ENCODE data around the gene COMMD6.

Gene COMMD6

GRCh38 chr13:75482070-75482819 lies 55.4 kb downstream of the COMMD6 start, which contains the start of gene TBC1D4:
Gene TBC1D4, minus strand, starts transcription at chr13:75482169. Its CDS starts 402 bp downstream, at chr13:75481767.
- FAIRE-seq, result no peak

- FAIRE-seq, result no peak
These were observed 56.2 kb downstream of the COMMD6 start for GRCh38 chr13:75481176-75482069.

GRCh38 chr13:75480671-75481175 lies 56.9 kb downstream of the COMMD6 start:
- no peak for FAIRE-seq

- no peak for FAIRE-seq
These were observed 58.4 kb downstream of the COMMD6 start for GRCh38 chr13:75479102-75479740.

- no peak for FAIRE-seq
These were observed 59.0 kb downstream of the COMMD6 start for GRCh38 chr13:75478659-75479058.
